Jurkat, Clone E6-1 (cell line): ENCODE data around the gene BUB1B.

Source experiments
- DNase-seq: peaks from one replicate; pipeline ENCODE4 v3.0.0-alpha.2; 2011; ENCODE audit warnings: low read depth, low spot score
- H3K4me3 ChIP-seq: 2 replicates; pipeline ENCODE4 v1.5.1; 2011; ENCODE audit warnings: mild to moderate bottlenecking, low read length, control low read depth, moderate library complexity

The BUB1B gene

DNA sequence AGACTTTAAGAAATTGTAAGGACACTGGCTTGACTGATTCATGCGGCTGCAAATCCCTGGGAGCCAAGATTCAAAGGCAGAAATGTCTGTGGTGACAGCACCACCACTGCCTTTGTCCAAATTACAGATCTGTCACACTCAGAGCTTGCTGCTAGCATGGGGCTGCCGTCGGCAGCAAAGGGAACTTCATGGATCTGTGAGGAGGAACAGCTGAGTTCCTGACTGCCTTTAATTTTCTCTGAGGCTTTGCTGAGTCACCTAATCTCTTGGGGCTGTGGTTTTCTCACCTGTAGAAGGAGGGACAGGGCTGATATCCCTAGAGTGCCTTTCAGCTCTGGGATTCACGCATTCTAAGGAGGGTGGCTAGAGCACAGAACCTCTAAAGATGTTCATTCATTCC is 73.9 kb downstream of the BUB1B start:
- DNase-seq = no peak
- H3K4me3 ChIP-seq = no peak overlapping the region

DNA sequence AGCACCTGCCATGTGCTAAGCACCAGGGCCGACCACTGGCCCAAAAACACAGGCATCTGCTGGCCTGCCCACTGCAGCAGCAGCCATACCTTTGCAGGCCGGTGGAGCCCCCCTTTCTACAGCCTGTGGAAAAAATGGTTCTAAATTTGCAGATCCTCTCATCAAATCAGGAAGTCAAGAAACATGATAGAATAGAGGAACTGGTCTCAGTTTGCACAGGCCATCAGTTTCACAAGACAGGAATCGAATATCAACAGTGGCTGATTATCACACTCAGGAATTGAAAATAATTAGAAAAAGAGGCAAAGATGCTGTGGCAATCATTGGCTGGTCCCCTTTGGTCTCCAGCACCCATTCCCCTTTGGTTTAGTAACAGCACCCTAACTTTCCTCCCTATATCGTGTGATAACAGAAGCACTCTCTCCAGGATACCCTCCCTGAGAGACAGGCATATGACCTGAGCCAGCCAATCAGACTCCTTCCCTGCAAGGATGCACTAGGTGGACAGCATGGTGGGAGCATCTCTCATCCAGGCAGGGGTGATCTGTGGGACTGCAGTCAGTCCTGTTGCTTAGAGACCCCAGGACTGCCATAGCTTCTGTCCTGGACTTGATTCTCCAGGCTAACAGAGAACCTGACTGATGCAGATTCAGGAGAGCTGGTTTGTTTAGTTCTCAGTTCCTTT is 74.5 kb downstream of the BUB1B start:
- H3K4me3 ChIP-seq = no peak overlapping the region
- DNase-seq = no peak

DNA sequence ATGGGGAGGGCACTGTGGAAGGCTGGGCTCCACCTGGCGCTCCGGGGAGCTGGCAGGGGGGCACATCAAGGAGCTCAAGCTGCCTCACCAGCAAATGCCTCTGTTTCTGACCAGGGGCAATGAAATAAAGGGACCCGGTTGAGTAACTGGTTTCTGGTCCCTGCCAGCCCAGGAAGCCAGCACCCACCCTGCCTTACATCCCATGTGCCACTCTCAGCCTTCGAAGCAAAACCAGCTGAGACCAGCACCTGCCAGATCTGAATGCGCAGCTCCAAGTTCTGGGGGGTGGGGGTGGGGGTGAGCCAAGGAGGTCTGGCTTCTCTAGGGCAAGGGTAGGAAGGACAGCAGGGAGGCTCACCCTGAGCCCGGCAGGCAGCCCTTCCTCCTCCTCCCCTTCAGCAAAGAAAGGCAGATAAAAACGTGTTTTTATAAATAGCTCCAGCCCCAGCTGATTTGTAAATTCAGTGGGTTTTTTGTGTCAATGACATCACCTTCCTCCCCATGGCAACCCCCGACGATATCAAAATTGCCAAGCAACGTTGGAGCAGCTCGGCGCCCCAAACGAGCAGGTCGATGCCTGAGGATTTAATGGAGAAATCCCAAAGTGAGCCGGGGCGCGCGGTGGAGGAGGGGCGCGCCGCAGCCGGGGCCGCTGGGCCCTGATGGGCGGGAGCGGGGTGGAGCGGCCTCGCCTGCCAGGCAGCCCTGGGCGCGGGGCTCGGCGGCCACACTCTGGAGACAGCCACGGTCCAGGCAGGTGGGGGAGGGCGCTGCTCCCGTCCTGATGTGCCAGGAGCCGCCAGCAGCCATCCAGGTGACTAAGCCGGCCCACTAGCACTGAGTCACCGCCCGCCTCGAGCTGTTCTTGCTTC is 77.9 kb downstream of the BUB1B start, which contains the start of gene PAK6:
Gene PAK6, plus strand, starts transcription at position 532 of the 872 bp plus-strand sequence. CDS start 25,723 bp downstream, outside the sequence.
- no peak within 1 kb of the TSS for H3K4me3 ChIP-seq
- DNase-seq = no peak

DNA sequence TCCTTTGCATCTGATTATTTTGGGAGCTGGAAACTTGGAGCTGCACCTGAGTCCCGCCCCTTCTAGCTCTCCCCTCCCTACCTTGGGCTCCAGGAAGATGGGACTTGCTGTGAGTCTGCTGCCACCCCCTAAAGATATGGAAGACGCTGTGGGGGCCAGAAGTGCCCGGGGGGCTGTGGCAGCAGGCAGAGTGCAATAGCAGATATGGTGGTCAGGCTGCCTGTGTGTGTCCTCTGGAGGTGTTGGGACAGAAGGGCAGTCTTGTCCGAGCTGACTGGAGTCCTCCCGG is 78.5 kb downstream of the BUB1B start:
- H3K4me3 ChIP-seq = no peak overlapping the region
- DNase-seq = no peak

DNA sequence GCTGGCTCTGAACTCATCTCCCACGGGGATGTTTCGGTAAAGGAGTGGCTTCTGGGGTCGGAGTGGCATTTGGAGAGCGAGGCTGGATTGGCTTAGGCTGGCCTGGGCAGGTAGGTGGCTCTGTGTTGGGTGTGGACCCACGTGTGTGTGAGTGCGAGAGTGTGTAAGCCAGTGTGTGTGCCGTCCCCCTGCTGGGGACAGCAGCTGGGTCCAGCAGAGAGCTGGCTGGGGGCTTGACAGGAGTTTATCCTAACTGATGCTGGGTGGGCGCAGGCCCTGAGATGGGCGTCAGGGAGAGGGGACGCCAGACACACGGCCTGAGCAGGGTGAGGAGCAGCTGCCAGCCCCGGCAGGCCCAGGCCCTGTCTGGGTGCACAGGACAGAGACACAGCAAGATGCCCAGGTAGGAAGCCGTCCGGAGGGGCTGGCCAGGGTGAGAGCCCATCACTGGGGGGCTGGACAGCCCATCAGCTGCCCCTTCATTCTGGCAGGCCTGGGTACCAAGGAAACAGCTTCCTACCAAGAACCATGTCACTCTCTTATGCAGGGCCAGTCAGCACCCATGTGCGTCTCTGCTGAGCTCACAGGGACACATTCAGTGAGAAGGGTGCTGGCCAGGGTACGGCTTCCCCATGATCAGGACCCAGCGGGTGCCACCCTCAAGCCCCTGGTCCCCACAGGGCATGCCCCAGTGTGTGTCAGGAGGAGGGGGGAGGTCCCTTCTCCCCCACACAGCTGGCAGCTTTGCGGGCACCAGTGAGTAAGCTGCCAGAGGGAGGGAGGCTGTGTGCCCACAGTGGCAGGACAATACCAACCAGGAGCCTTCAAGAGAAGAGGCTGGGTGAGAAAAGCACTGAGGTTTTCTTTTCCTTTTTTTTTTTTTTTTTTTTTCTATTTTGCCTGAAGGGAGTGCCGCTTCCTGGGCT is 79.1 kb downstream of the BUB1B start:
- no peak for DNase-seq
- H3K4me3 ChIP-seq = no peak overlapping the region

DNA sequence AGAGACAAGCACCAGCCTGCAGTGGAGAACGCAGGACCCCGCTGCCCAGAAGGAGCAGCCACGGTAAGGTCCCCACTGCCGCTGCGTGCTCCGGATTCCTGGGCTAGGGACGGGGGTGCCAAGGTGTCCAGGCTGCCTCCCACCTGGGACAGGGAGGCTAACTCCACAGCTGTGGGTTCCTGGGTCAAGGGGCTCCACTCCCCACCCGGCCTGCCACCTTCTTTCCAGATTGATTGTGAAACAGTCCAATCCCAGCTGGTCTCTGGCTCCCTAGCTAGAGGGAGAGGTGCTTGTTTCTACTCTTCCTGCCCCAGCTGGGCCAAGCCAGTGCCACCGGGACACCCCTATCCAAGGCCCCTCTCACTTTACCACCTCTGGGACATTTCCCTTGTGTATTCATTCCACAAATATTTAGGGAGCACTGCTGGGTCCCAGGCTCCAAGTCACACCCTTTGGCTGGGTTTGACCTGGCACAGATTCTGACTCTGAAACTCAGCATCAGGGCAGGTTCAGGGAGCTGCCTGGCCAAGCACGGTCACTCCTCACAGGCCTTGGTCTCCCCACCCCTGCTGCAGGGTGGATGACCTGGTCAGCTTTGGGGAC is 79.9 kb downstream of the BUB1B start:
- DNase-seq = no peak
- H3K4me3 ChIP-seq = no peak overlapping the region

DNA sequence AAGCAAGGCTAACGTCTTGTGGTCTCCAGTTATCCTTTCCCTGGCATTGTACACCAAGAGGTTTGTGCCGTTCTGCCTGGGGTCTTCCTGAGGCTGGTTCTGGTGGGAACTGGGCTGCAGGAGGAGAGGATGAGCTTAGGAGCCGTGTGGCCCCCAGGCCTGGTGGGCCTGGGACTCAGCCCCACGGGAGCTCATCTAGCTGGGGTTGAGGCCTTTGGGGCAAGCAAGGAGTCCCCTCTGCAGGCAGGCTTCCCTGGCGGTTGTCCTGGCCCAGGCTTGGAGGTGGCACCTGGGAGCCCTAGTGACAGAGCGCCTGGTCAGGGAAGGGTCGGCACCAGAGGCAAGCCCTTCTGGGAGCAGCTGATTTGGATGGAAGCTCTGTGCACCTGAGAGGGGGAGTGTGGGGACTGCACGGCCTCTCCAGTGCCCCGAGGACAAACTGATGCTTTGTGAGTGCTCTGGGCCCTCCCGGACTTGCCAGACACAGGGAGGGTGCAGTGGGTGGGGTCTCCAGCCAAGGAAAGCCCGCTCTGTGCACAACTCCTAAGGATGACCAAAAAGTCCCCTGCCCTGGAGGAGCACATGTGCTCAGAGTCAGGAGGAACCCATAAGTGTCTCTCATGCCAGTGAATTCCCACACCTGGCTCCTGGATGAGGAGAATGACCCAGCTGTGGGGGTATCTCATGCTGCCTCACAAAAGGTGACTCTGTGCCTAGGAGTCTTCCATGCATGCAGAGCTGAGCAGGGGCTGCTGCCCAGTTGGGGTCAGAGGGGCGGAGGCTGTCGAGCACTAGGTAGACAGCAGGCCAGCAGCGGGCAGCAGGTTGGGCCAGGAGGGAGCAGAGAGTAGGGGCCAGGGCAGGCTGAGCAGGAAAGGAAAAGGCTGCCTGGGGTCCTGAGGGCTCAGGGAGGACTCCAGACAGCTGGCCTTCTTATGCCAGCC is 80.7 kb downstream of the BUB1B start:
- H3K4me3 ChIP-seq = no peak overlapping the region
- DNase-seq = no peak

DNA sequence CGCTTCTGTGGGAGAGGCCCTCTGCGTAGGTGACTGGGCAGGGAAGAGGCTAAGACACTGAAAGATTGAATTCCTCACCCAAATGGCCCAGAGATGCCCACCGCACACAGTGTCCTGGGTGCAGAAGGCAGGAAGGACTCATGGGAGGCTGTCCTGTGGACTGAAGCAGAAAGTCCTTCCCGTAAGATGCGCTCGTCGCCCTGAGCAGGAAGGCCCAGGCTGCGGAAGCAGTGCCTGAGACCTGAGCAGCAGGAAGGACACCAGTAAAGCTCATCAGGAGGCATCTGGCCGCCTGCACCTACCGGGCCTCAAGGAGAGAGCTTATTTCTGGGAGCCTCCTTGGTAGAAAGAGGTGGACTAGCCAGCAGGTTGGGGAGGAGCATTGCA is 81.3 kb downstream of the BUB1B start:
- no peak overlapping the region for H3K4me3 ChIP-seq
- no peak for DNase-seq

DNA sequence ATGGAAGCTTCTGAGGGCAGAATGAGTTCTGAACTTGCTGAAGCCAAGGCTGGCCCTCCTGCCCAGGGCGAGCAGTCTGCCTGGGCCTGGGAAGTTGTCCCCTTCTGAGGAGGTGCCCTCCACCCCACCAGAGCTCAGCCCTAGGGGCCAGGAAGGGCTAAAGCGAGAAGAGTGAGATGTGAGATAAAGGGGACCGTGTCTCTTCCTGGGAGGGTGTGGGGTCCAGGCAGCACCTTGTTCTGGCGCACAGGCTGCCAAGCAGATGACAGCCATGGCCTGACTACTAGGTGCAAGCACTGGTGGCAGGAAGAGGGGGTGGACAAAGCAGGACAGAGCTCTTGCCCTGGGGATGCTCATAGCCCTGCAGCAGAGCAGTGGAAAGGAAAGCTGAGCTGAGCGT is 81.7 kb downstream of the BUB1B start:
- no peak overlapping the region for H3K4me3 ChIP-seq
- DNase-seq = no peak

DNA sequence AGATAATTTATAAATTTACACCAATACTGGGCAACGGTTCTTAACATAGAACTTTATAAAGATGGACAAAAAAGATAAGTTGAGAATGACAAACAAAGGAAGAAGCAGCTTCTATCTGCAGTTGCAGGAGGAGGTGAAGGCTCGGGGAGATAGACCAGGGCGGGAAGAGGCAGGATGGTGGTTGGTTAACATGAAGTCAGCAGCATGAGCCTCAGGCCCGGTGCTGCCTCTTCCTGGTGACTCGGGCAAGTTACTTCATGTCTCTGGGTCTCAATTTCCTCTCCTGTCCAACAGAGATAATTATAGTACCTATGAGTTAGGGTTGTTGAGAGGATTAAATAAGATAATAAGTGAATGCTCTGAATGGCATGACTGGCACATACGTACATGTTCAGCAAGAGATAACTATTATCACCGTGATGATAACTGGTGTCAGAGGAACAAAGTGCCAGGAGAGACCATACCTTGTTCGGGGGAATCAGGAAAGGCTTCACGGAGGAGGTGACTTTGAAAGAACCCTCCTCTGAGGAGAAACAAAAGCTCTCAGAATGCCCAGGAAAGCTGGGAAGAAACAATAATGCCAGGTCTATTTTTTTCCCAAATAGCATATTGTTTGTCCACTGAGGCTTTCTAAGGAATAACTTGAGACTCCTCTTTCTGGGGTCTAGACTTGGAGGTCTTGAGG is 82.4 kb downstream of the BUB1B start:
- DNase-seq = no peak
- no peak overlapping the region for H3K4me3 ChIP-seq

DNA sequence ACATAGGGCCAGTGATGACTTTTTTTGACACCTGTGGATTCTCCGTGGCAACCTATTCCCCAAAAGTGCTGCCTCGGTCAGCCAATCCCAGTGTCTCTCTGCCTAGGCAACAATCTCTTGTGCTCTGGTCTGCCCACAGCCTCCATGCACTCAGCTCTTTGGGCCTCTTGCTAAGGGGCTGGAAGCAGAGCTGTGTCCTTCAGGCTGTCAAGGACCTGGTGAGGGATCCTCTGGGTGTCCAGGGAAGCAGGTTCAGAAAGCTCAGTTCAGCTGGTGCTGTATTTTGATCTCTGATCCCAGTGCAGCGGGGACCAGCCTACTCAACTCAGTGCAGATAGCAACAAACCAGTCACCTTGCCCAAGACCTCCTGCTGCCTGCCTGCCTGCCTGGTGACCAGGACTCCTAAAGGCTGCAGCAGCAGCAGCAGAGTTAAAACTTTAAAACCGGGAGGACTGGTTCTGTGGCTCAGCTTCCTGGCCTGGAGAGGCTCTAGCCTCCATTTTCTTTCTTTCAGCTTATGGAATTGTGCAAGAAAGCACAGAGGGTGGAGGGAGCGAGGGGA is 84.2 kb downstream of the BUB1B start:
- no peak overlapping the region for H3K4me3 ChIP-seq
- DNase-seq = no peak

DNA sequence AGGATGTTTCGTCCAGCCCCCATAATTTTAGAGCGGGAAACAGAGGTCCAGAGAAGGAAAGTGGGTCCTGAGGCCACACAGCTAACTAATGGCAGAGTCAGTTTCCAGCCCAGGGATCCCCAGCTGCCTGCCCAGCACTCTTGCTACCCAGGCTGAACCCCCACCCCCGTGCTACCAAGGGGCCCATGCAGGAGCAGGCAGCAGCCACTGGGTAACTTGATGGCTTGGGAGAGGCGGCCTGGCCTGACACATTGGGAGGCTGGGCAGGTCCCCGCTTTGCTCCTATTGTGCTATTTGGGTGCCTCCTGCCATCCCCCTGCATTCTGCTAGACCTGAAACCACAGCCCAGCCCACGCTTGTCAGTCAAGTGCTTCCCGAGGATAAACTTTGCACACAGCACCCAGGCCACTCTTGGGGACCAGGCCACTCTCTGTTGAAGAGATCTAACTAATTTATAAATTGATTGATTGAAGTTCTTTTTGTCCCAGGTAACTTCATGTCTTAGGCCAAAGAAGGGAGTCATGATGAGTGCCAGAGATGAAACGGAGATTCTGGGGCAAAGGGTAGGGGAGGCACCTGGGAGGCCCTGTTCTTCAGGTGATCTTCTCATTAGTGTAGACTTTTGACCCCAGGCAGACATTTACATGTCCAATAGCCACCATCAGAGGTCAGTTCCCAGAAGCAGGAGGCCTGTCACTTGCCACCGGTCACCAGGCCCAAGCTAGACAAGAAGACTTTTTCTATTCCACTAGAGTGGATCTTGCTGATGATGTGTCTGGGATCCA is 85.0 kb downstream of the BUB1B start:
- no peak overlapping the region for H3K4me3 ChIP-seq
- no peak for DNase-seq

DNA sequence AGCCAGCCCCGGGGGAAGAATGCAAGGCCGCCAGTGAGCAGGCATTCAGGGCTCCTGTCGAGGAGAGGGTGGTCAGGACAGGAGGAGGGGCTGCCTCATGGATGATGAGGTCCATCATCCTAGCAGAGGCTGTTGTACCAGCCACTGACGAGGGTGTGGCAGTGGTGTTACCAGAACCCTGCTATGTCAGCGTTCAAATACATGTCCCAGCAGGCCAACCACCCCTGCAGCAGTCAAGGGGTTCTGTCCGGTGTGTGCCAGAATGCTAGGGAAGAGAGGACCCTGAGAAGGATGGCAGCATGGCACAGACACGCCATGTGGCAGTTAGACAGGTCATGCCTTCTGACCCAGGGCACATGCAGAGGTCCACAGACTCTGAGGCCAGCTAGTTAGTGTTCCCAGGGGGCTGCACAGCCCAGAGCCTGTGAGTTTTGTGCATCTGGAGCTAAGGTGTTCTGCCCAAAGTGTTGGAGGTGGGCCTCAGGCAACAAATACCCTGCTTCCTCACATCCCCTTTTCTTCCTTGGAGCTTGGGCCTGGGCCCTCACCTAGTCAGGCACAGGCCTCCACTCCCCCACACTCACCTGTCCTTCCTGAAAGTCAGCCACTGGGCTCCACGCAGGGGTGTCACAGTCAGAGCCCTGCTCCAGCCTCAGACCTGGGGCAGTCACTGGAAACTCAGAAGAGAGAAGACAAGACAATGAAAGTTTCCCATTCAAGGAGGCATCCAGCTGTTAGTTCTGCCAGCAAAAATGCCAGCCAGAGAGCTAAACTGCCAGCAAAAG is 85.8 kb downstream of the BUB1B start:
- no peak overlapping the region for H3K4me3 ChIP-seq
- no peak for DNase-seq

DNA sequence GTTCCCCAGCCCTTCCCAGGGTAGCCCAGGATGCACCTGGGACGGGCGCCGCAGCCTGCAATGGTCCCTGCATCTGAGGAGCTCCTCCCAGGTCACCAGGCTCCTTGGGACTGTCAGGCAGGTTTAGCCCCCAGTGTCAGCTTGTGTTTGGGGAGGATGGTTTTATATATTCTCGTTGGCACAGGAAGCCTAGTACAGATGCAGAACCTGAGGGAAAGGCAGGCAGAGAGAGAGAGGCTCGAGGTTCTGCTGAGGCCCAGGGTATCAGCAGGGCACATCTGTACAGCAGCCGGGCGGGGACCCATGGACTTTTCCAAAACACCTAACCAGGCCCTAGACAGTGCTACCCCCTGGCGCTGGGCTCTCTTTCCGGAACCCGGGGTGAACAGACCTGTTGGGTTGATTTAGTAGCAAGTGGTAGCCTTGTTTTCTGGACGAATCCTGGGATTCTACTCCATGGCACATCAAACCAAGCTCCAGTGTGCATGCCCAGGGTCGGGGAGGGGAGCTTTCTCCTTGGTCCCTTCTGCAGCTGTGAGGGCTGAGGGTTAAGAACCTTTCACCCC is 86.6 kb downstream of the BUB1B start:
- DNase-seq = no peak
- H3K4me3 ChIP-seq = no peak overlapping the region

DNA sequence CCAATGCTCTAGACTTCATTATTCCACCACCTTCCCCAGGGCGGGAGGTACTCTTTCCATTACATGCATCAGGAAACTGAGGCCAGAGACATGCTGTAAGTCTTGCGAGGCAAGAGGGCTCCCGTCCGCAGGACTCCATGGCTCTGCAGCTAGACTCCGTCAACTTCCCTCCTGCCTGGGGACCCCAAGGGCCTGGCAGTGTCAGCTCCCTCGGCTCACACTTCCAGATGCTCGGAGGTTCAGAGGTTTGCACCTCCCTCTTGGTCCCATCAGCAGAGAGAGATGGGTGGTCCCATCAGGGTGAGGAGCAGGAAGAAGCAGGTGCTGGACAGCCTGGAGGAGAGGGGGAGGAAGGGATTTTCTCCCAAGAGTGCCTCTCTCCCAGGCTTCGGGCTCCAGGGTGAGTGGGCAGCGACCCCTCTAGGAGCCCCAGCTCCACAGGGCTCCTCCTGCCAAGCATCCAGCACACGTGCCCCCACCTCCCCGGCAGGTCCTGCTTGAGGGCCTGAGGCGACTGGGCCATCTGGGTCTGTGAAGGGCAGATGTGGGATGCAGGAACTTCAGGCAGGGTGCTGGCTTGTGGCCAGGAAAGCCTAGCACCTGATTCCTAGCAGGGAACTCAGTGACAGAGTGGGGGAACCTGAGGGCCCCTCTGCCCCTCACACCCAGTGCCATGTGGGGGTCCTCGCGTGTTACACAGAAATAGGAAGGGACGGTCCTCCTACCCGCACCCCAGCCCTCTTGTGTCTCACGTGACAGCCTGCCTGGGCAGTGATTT is 87.3 kb downstream of the BUB1B start:
- no peak for DNase-seq
- H3K4me3 ChIP-seq = no peak overlapping the region
